Upper lobe of left lung (tissue), 4 donors: ENCODE measurements around the gene NR5A1.

Experiments used
- EP300 ChIP-seq, 4 donors: sonication (generic); formaldehyde crosslinking; IDR thresholded peaks; one replicate each; pipeline ENCODE4 v1.5.1; 2017; ENCODE audit warnings: antibody characterized with exemption in 4 of 4, control low read depth in 2 of 4
- POLR2A ChIP-seq, 4 donors: fragments of 450-650 bp; IDR thresholded peaks; one replicate each; pipeline ENCODE4 v1.5.1; 2016 to 2017; ENCODE audit warnings: antibody characterized with exemption in 4 of 4, mild to moderate bottlenecking in 2 of 4
- POLR2AphosphoS5 ChIP-seq, 2 donors: sonication (generic); formaldehyde crosslinking; IDR thresholded peaks; one replicate each; pipeline ENCODE4 v1.5.1; 2017; ENCODE audit warnings: antibody characterized with exemption in 2 of 2
- TF ChIP-seq, protein P1 (sequence below), 6 experiments: fragments of 450-650 bp in 4 of 6; fragments of 200-600 bp in 2 of 6; sonication (generic) in 2 of 6; IDR thresholded peaks; one replicate each; pipeline ENCODE4 v1.5.1; 2016 to 2019; ENCODE audit warnings: antibody characterized with exemption in 6 of 6

DNA sequence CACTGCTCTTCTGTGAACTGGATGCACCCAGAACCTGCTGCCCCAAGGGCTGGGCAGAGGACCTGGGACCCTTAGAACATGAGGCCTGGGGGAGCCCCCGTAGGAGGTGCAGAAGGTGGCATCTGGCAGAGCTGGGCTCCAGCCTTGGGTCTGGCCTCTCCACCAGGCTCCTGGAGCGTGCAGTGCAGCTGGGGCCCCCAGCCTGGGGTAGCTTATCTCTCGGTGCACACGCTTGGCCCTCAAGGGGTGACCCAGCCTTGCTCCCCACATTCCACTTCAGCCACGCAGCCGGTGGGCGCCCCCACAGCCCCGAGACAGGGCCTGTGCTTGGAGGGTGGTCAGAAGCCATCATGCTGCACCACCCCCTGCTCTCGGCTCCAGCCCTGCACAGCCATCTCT lies 5.6 kb upstream of the NR5A1 start:
- TF ChIP-seq EP300 (IDR thresholded peaks at IDR 0.05) (no peak), POLR2AphosphoS5 (IDR thresholded peaks at IDR 0.05) (no peak), POLR2A (IDR thresholded peaks at IDR 0.05) (no peak)
- TF ChIP-seq, protein P1, sequence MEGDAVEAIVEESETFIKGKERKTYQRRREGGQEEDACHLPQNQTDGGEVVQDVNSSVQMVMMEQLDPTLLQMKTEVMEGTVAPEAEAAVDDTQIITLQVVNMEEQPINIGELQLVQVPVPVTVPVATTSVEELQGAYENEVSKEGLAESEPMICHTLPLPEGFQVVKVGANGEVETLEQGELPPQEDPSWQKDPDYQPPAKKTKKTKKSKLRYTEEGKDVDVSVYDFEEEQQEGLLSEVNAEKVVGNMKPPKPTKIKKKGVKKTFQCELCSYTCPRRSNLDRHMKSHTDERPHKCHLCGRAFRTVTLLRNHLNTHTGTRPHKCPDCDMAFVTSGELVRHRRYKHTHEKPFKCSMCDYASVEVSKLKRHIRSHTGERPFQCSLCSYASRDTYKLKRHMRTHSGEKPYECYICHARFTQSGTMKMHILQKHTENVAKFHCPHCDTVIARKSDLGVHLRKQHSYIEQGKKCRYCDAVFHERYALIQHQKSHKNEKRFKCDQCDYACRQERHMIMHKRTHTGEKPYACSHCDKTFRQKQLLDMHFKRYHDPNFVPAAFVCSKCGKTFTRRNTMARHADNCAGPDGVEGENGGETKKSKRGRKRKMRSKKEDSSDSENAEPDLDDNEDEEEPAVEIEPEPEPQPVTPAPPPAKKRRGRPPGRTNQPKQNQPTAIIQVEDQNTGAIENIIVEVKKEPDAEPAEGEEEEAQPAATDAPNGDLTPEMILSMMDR (IDR thresholded peaks at IDR 0.05): no peak
